NCI-H82 treated with DMSO at 0.1 percent for 48 hours (cell line): ENCODE data around the gene CKM.
"Not testable (repeated sequence)": the region's sequence is repeated elsewhere in the genome, so short reads cannot be mapped to it uniquely, and the experiment has no call there.

Experiments used
- DNase-seq: peaks from one replicate; lab custom pipeline; 2025; ENCODE audit not compliant: unreplicated experiment; lab: John Stamatoyannopoulos, UW

The CKM gene

DNA sequence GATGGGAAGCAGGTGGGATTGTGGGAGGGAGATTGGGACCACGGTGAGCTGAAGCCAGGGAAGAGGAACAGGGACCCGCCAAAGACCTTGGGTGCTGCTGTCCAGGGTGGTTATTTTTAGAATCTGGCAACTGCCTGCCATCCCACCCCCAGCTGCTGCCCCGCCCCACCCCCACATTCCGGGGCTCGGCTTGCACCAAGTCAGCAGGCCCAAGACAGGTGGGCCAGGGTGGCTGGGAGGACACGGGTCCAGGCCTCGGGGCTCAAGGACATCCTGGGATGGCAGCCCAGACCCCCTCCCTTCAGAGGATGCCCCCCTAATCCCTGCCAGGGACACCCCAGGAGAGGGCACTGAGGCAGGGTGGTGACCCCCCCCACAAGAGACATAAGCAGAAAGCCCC lies 827 bp downstream of the CKM start:
- no peak for DNase-seq

DNA sequence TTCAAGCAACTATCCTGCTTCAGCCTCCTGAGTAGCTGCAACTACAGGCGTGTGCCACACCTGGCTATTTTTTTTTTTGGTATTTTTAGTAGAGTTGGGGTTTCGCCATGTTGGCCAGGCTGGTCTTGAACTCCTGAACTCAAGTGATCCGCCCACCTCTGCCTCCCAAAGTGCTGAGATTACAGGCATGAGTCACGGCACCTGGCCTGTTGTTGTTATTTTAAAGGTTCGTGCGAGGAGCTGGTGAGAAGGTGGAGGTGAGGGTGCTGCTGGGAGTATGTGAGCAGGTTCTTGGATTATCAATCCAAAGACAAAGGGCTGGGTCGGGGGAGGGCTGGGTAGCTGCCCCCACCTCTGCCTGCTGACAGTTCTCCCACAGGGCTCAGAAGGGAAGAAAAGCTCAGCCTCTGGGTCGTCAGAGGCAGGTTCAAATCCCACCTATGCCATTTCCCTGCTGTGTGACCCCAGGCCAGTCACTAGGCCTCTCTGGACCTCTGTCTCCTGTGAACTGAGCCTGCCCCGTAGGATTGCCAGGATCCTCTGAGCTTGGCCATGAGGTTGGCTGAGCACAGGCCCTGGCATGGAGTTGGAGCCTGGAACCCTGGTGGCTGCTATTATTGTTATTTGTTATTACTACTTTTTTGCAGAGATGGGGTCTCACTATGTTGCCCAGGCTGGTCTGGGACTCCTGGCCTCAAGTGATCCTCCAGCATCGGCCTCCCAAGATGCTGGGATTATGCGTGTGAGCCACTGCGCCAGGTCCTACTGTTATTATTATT lies 1.5 kb downstream of the CKM start:
- DNase-seq = no peak

DNA sequence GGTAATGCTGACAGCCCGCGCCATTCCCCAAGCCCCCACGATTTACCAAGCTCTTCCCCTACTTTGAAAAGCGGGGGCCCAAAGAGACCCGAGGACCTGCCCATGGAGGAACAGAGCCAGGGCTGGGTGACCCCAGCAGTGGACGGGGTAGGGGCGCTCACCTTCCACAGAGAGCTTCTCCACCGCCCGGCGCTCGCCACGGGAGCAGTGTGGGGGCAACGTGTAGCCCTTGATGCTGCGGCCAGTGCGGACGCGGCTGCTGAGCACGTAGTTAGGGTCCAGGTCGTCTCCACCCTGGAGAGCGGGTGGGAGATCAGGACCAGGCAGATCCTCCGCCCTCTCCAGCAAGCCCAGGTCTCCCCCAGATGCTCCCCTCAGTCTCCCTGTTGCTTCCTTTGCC lies 7.4 kb downstream of the CKM start:
- DNase-seq = no peak

DNA sequence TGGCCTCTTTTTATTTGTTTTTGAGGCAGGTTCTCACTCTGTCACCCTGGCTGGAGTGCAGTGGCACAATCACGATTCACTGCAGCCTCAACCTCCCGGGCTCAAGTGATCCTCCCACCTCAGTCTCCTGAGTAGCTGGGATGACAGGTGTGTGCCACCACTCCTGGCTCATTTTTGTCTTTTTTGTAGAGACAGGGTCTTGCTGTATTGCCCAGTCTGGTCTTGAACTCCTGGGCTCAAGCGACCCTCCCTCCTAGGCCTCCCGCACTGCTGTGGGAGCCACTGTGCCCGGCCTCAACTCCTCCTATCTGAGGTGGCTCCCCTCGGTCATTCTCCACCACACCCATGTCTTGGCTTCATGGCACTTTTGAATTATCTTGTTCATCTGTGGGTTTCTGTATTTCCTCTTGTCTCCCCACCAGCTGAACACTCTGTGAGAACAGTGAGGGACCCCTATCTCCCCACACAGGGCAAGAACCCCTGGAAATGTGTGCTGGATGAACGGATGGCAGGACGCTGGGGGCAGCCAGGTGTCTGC lies 7.9 kb downstream of the CKM start:
- no peak for DNase-seq

DNA sequence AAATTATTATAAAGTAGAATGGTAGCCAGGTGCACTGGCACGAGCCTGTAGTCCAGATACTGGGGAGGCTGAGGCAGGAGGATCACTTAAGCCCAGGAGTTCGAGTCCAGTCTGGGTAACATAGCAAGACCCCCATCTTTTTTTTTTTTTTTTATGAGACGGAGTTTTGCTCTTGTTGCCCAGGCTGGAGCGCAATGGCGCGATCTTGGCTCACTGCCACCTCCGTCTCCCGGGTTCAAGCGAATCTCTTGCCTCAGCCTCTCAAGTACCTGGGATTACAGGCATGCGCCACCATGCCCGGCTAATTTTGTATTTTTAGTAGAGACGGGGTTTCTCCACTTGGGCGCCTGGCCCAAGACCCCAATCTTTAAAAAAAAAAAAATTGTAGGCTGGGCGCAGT lies 10.4 kb downstream of the CKM start:
- DNase-seq = not testable (repeated sequence)

DNA sequence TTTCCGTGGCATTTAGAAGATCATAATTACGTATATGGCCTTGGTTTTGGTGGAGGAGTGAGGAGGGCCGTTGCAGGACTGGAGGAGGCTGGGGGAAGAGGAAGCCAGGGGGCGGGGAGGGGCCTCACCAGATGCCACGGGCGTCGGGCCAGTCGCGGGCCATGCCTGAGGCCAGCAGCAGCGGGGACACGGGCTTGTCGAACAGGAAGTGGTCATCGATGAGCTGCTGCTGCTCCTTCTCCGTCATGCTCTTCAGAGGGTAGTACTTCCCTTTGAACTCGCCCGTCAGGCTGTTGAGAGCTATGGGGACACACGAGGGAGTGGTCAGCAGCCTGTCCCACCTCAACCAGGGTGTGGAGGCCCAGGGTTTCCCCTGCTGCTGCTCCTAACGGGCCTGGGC lies 11.1 kb downstream of the CKM start:
- no peak for DNase-seq

DNA sequence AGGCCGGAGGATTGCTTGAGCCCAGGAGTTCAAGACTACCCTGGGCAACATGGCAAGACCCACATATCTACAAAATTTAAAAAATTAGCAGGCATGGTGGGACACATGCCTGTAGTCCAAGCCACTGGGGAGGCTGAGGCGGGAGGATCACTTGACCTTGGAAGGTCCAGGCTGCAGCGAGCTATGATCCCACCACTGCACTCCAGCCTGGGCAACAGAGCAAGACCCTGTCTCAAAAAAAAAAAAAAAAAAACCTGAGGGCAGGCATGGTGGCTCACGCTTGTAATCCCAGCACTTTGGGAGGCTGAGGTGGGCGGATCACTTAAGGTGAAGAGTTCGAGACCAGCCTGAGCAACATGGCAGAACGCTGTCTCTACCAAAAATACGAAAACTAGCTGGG lies 13.4 kb downstream of the CKM start:
- not testable (repeated sequence) for DNase-seq

DNA sequence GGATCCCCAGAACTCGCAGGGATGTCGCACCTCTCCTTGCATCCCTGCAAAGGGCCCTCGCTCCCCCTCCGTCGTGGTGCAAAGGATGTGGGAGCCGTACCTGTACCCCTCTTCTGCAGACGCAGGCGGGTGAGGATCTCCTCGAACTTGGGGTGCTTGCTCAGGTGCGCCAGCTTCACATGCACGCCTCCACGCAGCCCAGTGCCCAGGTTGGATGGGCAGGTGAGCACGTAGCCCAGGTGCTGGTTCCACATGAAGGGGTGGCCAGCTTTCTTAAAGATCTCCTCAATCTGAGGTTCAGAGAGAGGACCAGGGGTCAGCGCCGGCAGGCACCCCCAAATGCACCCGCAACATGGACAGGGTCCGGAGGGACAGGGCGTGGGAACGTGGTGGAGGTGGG lies 15.3 kb downstream of the CKM start:
- no peak for DNase-seq

DNA sequence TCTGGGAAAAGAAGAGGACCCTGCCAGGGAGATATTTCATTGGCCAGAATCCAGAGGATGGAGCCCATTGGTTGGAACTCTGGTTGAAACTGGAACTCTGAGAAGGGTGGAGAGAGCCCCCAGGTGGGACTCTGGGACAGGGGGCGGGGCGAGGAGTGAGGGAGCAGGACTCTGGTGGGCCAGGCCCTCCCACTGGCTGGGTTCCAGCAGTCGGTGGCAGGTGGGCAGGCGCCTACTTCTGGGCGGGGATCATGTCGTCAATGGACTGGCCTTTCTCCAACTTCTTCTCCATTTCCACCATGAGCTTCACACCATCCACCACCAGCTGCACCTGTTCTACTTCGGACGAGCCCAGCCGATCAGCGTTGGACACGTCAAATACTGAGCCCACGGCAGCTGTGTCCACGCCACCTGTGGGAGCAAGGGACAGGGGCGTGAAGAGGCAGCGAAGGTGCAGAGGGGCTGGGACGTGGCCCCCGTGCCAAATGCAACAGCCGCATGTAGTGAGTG lies 16.1 kb downstream of the CKM start:
- peak; percentile 45 for DNase-seq

DNA sequence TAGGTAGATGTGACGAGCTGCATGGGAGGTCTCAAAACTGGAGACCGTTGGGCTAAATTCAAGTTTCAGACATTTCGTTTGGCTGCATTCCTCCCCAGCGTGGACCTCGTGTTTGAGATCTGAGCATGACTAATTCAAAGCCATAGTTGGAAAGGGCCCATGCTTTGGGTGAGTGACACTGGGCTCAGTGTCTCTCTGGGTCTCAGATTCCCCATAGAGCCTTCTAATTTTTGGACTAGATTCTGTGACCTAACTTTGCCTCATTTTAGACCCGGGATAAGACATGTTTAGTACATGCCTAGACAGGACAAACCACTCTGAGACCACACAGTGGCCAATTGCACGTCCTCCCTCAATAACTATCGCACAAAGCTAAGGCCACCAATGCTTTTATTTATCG lies 16.6 kb downstream of the CKM start:
- DNase-seq = no peak

DNA sequence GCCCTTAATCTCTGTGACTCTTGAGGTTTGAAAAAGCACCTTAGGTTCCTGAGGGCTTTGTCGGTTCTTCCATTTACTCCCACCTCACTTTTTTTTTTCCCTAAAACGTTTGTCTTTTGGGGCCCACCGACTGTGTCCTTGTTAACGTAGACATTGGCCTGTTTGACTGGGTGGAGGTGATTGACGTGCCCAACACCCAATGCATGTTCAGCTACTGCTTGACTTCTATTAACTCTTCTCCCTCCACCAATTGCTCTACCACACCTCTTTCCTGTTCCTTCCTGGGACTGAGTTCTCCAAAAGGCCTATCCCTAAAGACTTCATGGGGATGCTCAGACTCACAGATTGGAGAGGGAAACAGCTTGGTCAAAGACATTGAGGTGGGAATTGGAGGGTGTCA lies 17.3 kb downstream of the CKM start:
- no peak for DNase-seq

DNA sequence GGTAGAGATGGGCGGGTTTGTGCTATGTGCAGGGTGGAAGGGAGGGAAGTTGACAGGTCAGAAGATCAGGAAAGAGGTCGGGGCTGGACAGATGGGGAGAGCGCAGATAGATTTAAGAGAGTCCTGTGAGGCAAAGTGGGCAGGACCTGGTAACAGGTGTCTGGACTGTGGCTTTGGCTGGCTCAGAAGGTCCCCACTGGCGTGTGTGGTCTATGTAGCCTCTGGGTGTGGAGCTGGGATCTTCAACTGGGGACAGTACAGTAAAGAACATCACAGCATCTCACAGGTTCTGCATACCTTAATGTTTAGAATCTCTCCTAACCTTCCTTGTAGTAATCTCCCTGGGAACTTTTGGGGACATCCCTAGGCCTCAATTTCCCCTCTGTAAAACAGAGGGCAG lies 17.7 kb downstream of the CKM start:
- DNase-seq = no peak

DNA sequence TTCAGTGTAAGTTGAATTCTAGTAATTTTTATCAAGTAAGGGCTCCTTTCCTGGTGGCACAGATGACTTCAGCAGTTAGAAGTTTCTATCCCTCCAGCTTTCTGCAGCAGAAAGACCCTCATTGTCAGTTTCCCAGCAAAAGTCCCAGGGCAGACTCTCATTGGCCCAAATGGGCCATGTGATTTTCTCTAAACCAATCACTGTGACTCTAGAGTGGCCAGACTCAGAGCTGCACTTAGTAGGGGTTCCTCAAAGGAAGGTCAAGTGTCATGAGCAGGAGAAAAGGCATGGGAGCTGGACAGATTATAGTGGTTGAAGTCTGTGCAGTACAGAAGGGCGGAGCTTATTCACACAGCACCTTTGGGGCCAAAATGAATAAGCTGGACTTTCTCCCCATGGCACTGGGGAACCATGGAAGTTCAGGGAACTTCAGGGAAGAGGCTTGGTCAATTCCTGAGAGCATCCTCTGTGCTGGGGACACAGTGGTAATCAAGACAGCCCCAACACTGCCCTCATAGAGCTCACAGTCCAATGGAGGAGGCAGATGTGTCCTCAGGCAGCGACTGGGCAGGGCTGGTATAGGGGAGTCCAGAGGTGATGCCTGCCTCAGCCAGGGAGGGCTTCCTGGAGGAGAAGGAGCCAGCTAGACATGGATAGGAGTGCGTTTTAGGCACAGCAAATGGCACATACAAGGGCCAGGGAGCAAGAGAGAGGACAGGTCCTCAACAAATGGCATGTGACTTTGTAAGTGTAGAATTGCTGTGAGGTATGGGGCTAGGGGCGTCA lies 18.3 kb downstream of the CKM start:
- no peak for DNase-seq

DNA sequence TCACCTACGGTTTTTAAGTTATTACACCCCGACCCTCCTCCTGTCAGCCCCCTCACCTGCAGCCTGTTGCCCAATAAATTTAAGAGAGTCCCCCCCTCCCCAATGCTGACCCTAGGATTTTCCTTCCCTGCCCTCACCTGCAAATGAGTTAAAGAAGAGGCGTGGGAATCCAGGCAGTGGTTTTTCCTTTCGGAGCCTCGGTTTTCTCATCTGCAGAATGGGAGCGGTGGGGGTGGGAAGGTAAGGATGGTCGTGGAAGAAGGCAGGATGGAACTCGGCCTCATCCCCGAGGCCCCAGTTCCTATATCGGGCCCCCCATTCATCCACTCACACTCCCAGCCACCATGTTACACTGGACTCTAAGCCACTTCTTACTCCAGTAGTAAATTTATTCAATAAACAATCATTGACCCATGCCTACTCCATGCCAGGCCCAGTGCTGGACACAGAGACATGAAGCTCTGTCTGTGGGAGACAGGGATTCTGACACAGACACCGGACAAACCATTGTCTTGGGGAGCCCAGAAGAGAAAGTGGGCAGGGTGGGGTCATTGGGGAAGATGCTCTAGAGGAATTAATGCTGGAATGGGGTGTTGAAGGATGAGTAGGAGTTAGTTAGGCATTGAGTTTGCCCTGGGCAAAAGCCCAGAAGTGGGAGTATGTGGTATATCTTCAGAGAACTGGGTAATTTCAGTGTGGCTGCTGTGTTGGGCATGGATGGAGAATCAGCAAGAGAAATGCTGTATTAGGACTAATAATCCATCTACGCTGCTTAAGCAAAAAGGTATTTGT lies 19.2 kb downstream of the CKM start:
- no peak for DNase-seq

DNA sequence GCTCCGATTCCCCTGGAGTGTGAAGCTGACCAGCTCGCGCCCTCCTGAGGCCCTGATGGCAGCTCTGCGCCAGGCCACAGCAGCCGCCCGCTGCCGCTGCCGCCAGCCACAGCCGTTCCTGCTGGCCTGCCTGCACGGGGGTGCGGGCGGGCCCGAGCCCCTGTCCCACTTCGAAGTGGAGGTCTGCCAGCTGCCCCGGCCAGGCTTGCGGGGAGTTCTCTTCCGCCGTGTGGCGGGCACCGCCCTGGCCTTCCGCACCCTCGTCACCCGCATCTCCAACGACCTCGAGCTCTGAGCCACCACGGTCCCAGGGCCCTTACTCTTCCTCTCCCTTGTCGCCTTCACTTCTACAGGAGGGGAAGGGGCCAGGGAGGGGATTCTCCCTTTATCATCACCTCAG lies 20.3 kb downstream of the CKM start:
- DNase-seq = no peak

DNA sequence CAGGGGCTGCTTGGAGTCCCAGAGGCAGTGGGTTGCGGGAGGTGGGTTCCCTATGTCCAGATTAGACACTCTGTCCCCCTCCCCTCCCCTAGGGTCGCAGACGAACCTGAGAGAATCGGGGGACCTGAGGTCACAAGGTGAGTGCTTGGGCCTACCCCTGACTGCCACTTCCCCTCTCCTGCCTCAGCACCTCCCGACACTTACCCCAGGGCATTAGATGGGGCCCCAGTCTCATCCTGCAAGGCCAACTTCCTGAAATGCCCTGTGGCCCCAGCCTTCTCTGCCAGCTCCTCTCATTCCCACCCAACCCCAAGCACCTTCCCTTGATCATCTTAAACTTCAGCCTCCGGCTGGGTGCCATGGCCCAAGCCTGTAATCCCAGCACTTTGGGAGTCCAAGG lies 23.0 kb downstream of the CKM start:
- DNase-seq = no peak

DNA sequence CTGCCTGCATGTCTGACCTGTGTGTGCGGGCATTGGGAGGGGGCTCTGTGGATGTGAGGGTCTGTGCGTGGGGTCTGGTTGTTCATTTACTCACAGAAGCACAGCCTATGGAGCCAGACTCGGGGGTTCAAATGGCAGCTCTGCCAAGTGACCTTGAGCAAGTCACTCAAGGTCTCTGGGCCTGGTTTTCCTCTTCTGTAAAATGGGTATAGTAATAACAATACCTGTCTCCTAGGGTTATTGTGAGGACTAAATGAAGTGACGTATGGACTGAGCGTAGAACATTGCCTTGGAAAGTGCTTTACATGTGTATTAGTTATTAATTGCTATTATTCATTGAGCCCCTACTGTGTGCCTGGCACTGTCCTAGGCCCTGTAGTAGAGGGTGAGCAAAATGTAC lies 24.4 kb downstream of the CKM start:
- no peak for DNase-seq

DNA sequence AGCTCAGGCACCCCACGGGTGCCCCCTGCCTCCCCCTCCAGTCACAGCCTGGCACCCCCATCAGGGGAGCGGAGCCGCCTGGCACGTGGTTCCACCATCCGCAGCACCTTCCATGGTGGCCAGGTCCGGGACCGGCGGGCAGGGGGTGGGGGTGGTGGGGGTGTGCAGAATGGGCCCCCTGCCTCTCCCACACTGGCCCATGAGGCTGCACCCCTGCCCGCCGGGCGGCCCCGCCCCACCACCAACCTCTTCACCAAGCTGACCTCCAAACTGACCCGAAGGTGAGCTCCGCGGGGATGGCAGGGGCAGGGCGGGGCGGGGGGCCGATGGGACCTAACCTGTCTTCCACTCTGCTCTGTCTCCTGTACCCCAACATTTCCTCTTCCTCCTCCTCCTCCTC lies 25.0 kb downstream of the CKM start:
- no peak for DNase-seq

DNA sequence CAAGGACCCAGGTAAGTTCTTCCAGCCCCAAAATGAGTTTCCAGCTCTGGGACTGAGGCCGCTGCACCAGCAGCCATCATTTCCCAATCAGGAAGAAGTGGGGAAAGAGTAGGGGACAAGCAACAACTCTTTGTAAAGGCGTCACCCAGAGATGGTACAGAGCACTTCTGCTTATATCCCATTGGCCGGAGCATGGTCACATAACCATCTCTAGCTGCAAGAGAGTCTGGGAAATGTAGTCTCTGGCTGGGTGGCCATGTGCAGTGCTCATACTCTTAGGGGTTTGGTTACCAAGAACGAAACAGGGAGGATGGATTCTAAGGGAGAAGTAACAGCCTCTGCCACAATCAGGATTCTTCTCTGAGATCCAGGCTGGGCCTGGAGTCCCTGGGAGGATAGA lies 26.3 kb downstream of the CKM start:
- DNase-seq = no peak

DNA sequence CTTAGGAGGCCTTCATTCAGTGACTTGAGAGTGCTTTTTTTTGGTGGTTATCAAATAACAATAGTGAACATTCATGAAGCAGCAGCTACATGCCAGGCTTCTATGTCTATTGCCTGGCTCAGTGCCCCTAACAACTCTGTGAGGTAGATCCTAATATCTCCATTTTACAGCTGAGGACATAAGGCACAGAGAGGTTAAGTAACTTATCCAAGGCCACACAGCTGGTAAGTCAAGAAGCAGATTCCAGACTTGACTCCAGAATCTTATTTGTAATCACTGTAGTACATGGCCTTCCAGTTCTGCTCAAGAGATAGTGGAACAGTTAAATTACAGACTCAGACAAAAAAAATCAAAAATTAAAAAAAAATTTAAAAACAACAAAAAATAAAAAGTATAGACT lies 26.8 kb downstream of the CKM start:
- no peak for DNase-seq

DNA sequence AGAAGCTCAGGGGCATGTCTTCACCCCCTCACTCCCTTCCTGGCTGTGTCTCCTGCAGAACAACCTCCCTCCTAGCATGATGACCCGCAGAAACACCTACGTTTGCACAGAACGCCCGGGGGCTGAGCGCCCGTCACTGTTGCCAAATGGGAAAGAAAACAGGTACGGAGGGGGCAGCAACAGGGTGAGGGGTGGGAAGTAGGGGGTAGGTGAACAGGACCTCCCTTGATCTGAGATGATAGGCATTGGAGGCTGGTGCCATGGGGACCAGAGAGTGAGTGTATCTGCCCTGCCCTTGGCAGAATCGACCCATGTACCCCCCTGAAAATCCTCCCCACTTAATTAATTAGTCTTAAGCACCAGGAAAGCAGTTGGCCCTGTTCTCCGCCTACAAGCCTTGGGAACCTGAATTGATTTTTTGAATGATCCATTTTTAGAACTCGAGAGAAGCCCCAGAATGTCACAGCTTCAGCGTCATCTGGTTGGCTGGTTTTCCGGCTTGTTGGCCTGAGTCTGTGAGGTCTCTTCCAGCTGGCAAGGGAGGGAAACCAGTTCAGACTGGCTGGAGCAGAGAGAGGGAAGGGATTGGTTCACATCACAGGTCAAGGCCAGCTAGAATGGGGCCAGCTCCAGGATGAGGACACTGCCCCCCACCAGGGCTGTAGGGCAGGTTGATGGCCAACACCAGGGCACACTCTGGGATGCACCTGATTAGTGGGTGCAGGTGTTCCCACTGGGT lies 28.2 kb downstream of the CKM start:
- no peak for DNase-seq
